Caco-2 (cell line): Measurements from ENCODE around the gene UBA7. TPM values are rescaled to one million over a fixed set of nuclear protein-coding genes. Genes with fewer than 3 reads are reported as not detected.

Experiments used
- BruUV-seq: library from RNA; stranded (reverse); fragments of 400-500 nt; replicated peaks from 2 replicates; lab custom pipeline; 2021; lab: Mats Ljungman, UMichigan
- CTCF ChIA-PET: fragments of 300-600 bp; sonication (Branson Sonifier 250); formaldehyde crosslinking; loops from one replicate; lab custom pipeline; 2022; ENCODE audit warnings: antibody characterized with exemption; lab: Charles Lee
- POLR2A ChIA-PET: fragments of 300-600 bp; sonication (Branson Sonifier 250); formaldehyde crosslinking; loops from one replicate; lab custom pipeline; 2022; ENCODE audit warnings: antibody characterized with exemption; lab: Charles Lee
- DNase-seq, 2 experiments: peaks; one replicate each; pipeline versions ENCODE4 v3.0.0 to v3.0.0-alpha.2; 2020 to 2022
- H3K27me3 ChIP-seq: replicated peaks from 2 replicates; pipeline ENCODE4 v1.6.0; 2011; ENCODE audit warnings: low read length; ENCODE audit not compliant: control insufficient read depth, insufficient read depth
- H3K36me3 ChIP-seq: 2 replicates; pipeline ENCODE4 v1.5.1; 2011; ENCODE audit warnings: low read length; ENCODE audit not compliant: control insufficient read depth, insufficient read depth
- H3K4me1 ChIP-seq: fragments of 250-450 bp; sonication (Bioruptor Pico); 2 replicates; pipeline ENCODE4 v1.5.1; 2020; ENCODE audit warnings: mild to moderate bottlenecking
- H3K4me3 ChIP-seq: 2 replicates; pipeline ENCODE4 v1.5.1; 2011; ENCODE audit warnings: low read depth, mild to moderate bottlenecking, control low read depth, low read length
- H3K9me3 ChIP-seq: fragments of 250-450 bp; sonication (Bioruptor Pico); 2 replicates; pipeline ENCODE4 v1.5.1; 2020; ENCODE audit warnings: mild to moderate bottlenecking, moderate library complexity
- H3K27ac Mint-ChIP-seq: one replicate; pipeline ENCODE4 v1.8.0; 2022; ENCODE audit warnings: mixed read lengths; ENCODE audit not compliant: unreplicated experiment
- H3K27me3 Mint-ChIP-seq: one replicate; pipeline ENCODE4 v1.8.0; 2022; ENCODE audit warnings: mixed read lengths; ENCODE audit not compliant: insufficient read depth, unreplicated experiment
- H3K36me3 Mint-ChIP-seq: one replicate; pipeline ENCODE4 v1.8.0; 2022; ENCODE audit warnings: mild to moderate bottlenecking, mixed read lengths; ENCODE audit not compliant: insufficient read depth, unreplicated experiment
- H3K4me1 Mint-ChIP-seq: one replicate; pipeline ENCODE4 v1.8.0; 2022; ENCODE audit warnings: low read depth, mixed read lengths; ENCODE audit not compliant: unreplicated experiment
- H3K4me3 Mint-ChIP-seq: one replicate; pipeline ENCODE4 v1.8.0; 2022; ENCODE audit warnings: mild to moderate bottlenecking, moderate library complexity, mixed read lengths; ENCODE audit not compliant: unreplicated experiment
- H3K9me3 Mint-ChIP-seq: one replicate; pipeline ENCODE4 v1.8.0; 2022; ENCODE audit warnings: mixed read lengths; ENCODE audit not compliant: unreplicated experiment
- CTCF ChIP-seq, 2 experiments: fragments of 200-600 bp in 1 of 2; IDR thresholded peaks; 1 replicate in 1 of 2; 2 replicates in 1 of 2; pipeline versions ENCODE4 v1.5.1 to v1.8.0; 2011 to 2022; ENCODE audit warnings: antibody characterized with exemption in 1 of 2, control low read depth in 1 of 2, inconsistent platforms in 1 of 2, low read depth in 1 of 2, low read length in 1 of 2, mild to moderate bottlenecking in 1 of 2, moderate library complexity in 1 of 2; ENCODE audit not compliant: insufficient read depth in 1 of 2, severe bottlenecking in 1 of 2, unreplicated experiment in 1 of 2
- intact Hi-C: fragments of 100-400 bp; cut with micrococcal nuclease; formaldehyde crosslinking; loops from one replicate; pipeline ENCODE4 v1.10.0; 2022; ENCODE audit not compliant: unreplicated experiment
- total RNA-seq: library from RNA; stranded (reverse); gene quantifications from 2 replicates; pipeline ENCODE4 v1.2.3, GENCODE V29; 2022

The UBA7 gene
- total RNA-seq, 1 experiment from 2014 or later, result 0.93 TPM

DNA sequence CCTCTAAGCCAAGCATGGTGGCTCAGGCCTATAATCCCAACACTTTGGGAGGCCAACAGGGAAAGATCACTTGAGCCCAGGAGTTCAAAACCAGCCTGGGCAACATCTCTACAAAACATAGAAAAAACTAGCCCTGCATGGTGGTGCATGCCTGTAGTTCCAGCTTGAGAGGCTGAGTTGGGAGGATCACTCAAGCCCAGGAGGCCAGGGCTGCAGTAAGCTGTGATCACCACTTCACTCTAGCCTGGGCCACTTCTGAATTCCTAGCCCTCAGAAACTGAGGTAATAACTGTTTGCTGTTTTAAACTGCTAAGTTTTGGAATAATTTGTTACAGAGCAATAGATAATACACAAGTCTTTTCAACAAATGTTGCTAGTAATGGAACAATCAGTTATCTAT is 43.8 kb downstream of the UBA7 start:
- Mint-ChIP-seq H3K27ac (no peak overlapping the region), H3K9me3 (no peaks in the 10 kb centered on the region), H3K4me1 (no peaks in the 10 kb centered on the region), H3K36me3 (peaks cover 25% of the 10 kb centered on the region), H3K4me3 (no peak overlapping the region), H3K27me3 (no peaks in the 10 kb centered on the region)
- CTCF ChIA-PET, result no interaction called here
- Histone ChIP-seq H3K4me3 (no peak overlapping the region), H3K27me3 (no peaks in the 10 kb centered on the region), H3K36me3 (no peaks in the 10 kb centered on the region), H3K9me3 (no peaks in the 10 kb centered on the region), H3K4me1 (no peaks in the 10 kb centered on the region)
- DNase-seq, result no peak
- intact Hi-C loops, result no loop called here
- no peak for TF ChIP-seq CTCF (IDR thresholded peaks at IDR 0.05; ENCODE audit: insufficient read depth in 1 of 2, low read depth in 1 of 2, low read length in 1 of 2, severe bottlenecking in 1 of 2, unreplicated experiment in 1 of 2)
- no TSS peak for BruUV-seq
- POLR2A ChIA-PET, result no interaction called here

- no TSS peak for BruUV-seq
- no peaks in the 10 kb centered on the region for H3K36me3 ChIP-seq
- POLR2A ChIA-PET, result no interaction called here
- H3K27me3 Mint-ChIP-seq, result no peaks in the 10 kb centered on the region
- no peak for TF ChIP-seq CTCF (IDR thresholded peaks at IDR 0.05; ENCODE audit: insufficient read depth in 1 of 2, low read depth in 1 of 2, low read length in 1 of 2, severe bottlenecking in 1 of 2, unreplicated experiment in 1 of 2)
- no peak overlapping the region for H3K4me3 ChIP-seq
- no peaks in the 10 kb centered on the region for H3K4me1 ChIP-seq
- no peaks in the 10 kb centered on the region for H3K4me1 Mint-ChIP-seq
- H3K9me3 ChIP-seq, result no peaks in the 10 kb centered on the region
- no peak for DNase-seq
- intact Hi-C loops, result no loop called here
- no peaks in the 10 kb centered on the region for H3K9me3 Mint-ChIP-seq
- H3K4me3 Mint-ChIP-seq, result no peak overlapping the region
- H3K27ac Mint-ChIP-seq, result no peak overlapping the region
- H3K27me3 ChIP-seq, result no peaks in the 10 kb centered on the region
- CTCF ChIA-PET, result no interaction called here
- H3K36me3 Mint-ChIP-seq, result peaks cover 30% of the 10 kb centered on the region
Observed at GRCh38 chr3:49769286-49769915, 44.4 kb downstream of the UBA7 start.

DNA sequence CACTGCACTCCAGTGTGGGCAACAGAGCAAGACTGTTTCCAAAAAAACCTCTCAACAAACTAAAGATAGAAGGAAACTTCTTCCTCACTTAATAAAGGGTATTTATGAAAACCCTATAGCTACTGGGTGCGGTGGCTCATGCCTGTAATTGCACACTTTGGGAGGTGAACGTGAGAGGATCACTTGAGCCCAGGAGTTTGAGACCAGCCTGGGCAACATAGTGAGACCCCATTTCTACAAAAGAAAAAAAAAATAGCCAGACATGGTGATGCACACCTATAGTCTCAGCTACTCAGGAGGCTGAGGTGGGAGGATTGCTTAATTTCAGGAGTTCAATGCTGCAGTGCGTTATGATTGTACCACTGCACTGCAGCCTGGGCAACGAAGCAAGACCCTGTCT is 49.8 kb downstream of the UBA7 start:
- DNase-seq, result no peak
- no peaks in the 10 kb centered on the region for H3K9me3 ChIP-seq
- H3K27ac Mint-ChIP-seq, result no peak overlapping the region
- H3K27me3 ChIP-seq, result no peaks in the 10 kb centered on the region
- H3K4me1 Mint-ChIP-seq, result no peaks in the 10 kb centered on the region
- no peaks in the 10 kb centered on the region for H3K4me1 ChIP-seq
- H3K4me3 ChIP-seq, result no peak overlapping the region
- peaks cover 34% of the 10 kb centered on the region for H3K36me3 Mint-ChIP-seq
- TF ChIP-seq CTCF (IDR thresholded peaks at IDR 0.05; ENCODE audit: insufficient read depth in 1 of 2, low read depth in 1 of 2, low read length in 1 of 2, severe bottlenecking in 1 of 2, unreplicated experiment in 1 of 2), result no peak
- ChIA-PET POLR2A (no interaction called here), CTCF (no interaction called here)
- no peak overlapping the region for H3K4me3 Mint-ChIP-seq
- no peaks in the 10 kb centered on the region for H3K27me3 Mint-ChIP-seq
- no peaks in the 10 kb centered on the region for H3K9me3 Mint-ChIP-seq
- H3K36me3 ChIP-seq, result no peaks in the 10 kb centered on the region
- no TSS peak for BruUV-seq
- intact Hi-C loops, result no loop called here
